C4-2B (cell line): Measurements from ENCODE around the gene SPCS3.
A peak's percentile ranks its signal among the peaks of the same experiment; 100 is the strongest.
"Not testable (repeated sequence)": the region's sequence is repeated elsewhere in the genome, so short reads cannot be mapped to it uniquely, and the experiment has no call there.

ENCODE experiments used
- H3K27ac ChIP-seq: fragments of 450-650 bp; 2 replicates; pipeline ENCODE4 v1.5.1; 2017
- ZFX ChIP-seq: fragments of 450-650 bp; IDR thresholded peaks from 2 replicates; pipeline ENCODE4 v1.6.1; 2017
- TF ChIP-seq, protein P1 (sequence below): fragments of 450-650 bp; conservative IDR thresholded peaks from 2 replicates; pipeline ENCODE4 v1.5.1; 2017; ENCODE audit warnings: mild to moderate bottlenecking

SPCS3 gene

DNA sequence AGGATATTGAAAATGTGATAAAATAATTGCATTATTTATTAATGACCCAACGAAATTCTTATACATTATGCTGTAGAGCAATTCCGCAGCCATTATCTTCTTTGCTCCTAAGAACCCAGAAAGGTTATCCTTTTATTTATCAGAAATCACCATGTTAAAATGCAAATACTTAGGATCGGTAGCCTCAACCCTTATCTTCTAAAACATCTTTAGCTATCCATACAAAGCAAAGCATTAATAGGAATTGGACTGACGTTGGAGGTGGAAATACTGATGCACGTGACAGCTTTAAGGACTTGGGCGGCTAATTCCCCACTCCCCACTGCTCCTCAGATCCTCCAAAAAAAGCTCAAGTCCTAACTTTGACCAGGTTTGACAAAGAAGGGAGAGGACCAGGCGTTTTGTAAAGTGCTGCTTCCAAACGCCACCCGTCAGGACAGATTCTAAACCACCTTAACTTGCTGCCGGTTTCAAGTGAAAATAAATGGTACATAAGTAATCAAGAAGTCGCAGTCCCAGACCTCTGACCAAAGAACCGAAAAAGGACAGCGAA is 539 bp upstream of the SPCS3 start:
- H3K27ac ChIP-seq = peak overlapping the region; percentile 87
- TF ChIP-seq, protein P1, sequence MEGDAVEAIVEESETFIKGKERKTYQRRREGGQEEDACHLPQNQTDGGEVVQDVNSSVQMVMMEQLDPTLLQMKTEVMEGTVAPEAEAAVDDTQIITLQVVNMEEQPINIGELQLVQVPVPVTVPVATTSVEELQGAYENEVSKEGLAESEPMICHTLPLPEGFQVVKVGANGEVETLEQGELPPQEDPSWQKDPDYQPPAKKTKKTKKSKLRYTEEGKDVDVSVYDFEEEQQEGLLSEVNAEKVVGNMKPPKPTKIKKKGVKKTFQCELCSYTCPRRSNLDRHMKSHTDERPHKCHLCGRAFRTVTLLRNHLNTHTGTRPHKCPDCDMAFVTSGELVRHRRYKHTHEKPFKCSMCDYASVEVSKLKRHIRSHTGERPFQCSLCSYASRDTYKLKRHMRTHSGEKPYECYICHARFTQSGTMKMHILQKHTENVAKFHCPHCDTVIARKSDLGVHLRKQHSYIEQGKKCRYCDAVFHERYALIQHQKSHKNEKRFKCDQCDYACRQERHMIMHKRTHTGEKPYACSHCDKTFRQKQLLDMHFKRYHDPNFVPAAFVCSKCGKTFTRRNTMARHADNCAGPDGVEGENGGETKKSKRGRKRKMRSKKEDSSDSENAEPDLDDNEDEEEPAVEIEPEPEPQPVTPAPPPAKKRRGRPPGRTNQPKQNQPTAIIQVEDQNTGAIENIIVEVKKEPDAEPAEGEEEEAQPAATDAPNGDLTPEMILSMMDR = no peak
- TF ChIP-seq ZFX = no peak

DNA sequence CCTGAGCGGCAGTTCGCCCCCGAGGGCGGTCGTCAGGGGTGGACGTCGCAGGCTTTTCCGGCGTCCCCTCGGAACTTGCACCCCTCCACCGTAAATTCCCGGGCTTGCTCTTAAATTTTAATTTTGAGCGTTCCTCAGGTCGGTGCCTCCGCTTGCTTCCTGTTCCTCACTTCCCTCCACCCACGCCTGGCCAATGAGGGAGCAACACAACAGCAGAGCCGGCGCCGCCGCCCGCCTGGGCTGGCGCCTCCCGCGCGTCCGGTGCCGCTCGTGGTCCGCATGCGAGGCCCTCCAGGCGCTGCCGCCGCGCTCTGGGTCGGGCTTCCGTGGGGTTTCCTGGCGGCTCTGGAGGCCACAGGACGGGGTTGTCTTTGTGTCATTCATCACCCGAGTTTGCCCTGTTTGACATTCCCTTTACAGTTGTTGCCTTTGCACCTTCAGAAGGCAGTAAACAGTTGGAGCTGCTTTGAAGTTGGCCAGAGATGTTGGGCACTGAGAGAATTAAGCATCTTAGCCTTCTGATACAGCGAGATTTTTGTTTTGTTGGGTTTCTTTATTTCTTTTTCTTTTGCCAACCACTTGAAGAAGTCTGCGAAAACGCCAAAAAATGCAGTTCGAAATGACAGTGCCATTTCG is 692 bp downstream of the SPCS3 start:
- TF ChIP-seq, protein P1 = no peak
- TF ChIP-seq ZFX = peak; percentile 56
- H3K27ac ChIP-seq = peak overlapping the region; percentile 87

DNA sequence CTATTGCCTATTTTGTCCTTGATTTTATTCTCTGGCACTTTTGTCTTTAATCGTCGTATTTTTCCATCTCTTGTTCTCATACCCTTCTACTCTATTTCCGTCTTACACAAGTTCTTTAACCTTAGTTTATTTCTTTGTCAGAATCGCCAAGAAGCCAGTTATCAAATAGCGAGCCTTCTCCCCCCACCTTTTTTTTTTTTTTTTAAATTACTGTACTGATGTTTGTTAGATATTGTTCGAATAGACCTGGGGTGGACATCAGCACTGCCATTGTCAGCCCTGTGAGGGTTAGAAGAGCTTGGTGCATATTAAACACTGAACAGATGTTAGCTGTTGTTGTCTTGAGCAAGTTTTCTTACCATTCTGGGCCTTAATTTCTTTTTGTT is 1.2 kb downstream of the SPCS3 start:
- peak overlapping the region; percentile 87 for H3K27ac ChIP-seq
- TF ChIP-seq ZFX = no peak
- TF ChIP-seq, protein P1 = no peak

DNA sequence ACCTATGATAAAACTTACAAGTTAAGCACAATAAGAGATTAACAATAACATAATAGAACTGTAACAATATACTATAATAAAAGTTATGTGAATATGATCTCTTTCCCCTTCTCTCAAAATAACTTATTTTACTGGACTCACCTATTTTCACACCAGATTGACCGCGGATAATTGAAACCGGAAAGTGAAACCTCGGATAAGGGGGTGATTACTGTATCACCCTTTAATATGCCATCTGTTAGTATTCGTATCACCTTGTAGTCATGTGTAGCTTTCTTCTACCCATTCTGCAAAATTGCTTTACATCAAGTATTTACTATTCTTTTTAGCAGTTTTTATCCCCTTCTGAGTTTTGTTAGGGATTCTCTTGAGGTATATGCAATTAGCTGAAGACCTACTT is 1.8 kb downstream of the SPCS3 start:
- no peak overlapping the region for H3K27ac ChIP-seq
- no peak for TF ChIP-seq ZFX
- TF ChIP-seq, protein P1 = no peak

- TF ChIP-seq, protein P1 = no peak
- H3K27ac ChIP-seq = no peak overlapping the region
Observed at GRCh38 chr4:176323511-176324160, 3.9 kb downstream of the SPCS3 start.

DNA sequence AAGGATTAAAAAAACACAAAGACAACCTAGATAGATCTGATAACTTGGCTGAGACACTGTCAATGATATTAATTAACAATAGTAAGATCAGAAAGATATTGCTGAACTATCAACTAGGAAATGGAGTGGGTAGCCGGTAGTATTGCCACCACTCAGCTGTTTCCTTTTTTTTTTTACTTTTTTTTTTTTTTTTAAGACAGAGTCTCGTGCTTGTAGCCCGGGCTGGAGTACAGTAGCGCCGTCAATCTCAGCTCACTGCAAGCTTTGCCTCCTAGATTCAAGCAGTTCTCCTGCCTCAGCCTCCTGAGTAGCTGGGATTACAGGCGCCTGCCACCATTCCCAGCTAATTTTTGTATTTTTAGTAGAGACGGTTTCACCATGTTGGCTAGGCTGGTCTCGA is 5.1 kb downstream of the SPCS3 start:
- H3K27ac ChIP-seq = not testable (repeated sequence)

GRCh38 chr4:176333076-176333475 is 13.3 kb downstream of the SPCS3 start:
- H3K27ac ChIP-seq = no peak overlapping the region
- TF ChIP-seq, protein P1 = no peak
- TF ChIP-seq ZFX = no peak
